ENCODE results near the gene SLC38A11. TPM values are rescaled to one million over a fixed set of nuclear protein-coding genes. Genes with fewer than 3 reads are reported as not detected.

The SLC38A11 gene
- total RNA-seq, 2 experiments from 2014 or later, result not detected

- no peaks in the 10 kb centered on the region for H3K79me2 ChIP-seq (ENCODE audit: insufficient read depth, low read depth, low read length)
- no peak overlapping the region for H3K4me2 ChIP-seq (ENCODE audit: low read length)
- no peaks in the 10 kb centered on the region for H4K20me1 ChIP-seq (ENCODE audit: insufficient read depth, low read length)
- no TSS peak for BruUV-seq (replicated peaks)
- ChIA-PET POLR2A (interaction anchor here (0.9 to 2.0 kb wide), 3 partner anchors 12 to 94 kb away, joined by 3 to 9 read pairs (median 4); no protein-coding TSS in a partner anchor), CTCF (ENCODE audit: unreplicated experiment) (no interaction called here)
- H3K27ac ChIP-seq (ENCODE audit: low read depth, low read length, poor library complexity, severe bottlenecking), result no peak overlapping the region
- no peaks in the 10 kb centered on the region for H3K9me3 ChIP-seq (ENCODE audit: low read length)
- DNase-seq (ENCODE audit: low spot score), result no peak
- no peak overlapping the region for H3K4me3 ChIP-seq (ENCODE audit: low read depth, low read length, poor library complexity, severe bottlenecking)
- H3K4me1 ChIP-seq (ENCODE audit: insufficient read depth, low read length, poor library complexity, severe bottlenecking), result no peaks in the 10 kb centered on the region
- H3K36me3 ChIP-seq (ENCODE audit: insufficient read depth, low read length), result no peaks in the 10 kb centered on the region
- H2AFZ ChIP-seq (ENCODE audit: low read length), result no peak overlapping the region
- H3K9me2 ChIP-seq (ENCODE audit: insufficient read depth, low read length), result no peaks in the 10 kb centered on the region
- TF ChIP-seq CTCF (conservative IDR thresholded peaks at IDR 0.05; ENCODE audit: low read length) (no peak), EZH2phosphoT487 (IDR thresholded peaks at IDR 0.05; ENCODE audit: borderline replicate concordance, low read depth, low read length) (no peak)
- intact Hi-C loops (cut with micrococcal nuclease; ENCODE audit: unreplicated experiment), result no loop called here
Measured at GRCh38 chr2:164922134-164922533, 33.2 kb downstream of the SLC38A11 start.

GRCh38 chr2:164920430-164920829 is 34.9 kb downstream of the SLC38A11 start:
- no peak overlapping the region for H3K4me3 ChIP-seq (ENCODE audit: low read depth, low read length, poor library complexity, severe bottlenecking)
- ChIA-PET POLR2A (interaction anchor here (1.3 to 2.0 kb wide), 2 partner anchors 10 to 185 kb away, joined by 5 to 9 read pairs; no protein-coding TSS in a partner anchor), CTCF (ENCODE audit: unreplicated experiment) (interaction anchor here (0.9 kb wide), 1 partner anchor 185 kb away, joined by 3 read pairs; no protein-coding TSS in a partner anchor)
- no peak overlapping the region for H3K27ac ChIP-seq (ENCODE audit: low read depth, low read length, poor library complexity, severe bottlenecking)
- H3K36me3 ChIP-seq (ENCODE audit: insufficient read depth, low read length), result no peaks in the 10 kb centered on the region
- DNase-seq (ENCODE audit: low spot score), result no peak
- no peaks in the 10 kb centered on the region for H4K20me1 ChIP-seq (ENCODE audit: insufficient read depth, low read length)
- H3K4me2 ChIP-seq (ENCODE audit: low read length), result no peak overlapping the region
- intact Hi-C loops (cut with micrococcal nuclease; ENCODE audit: unreplicated experiment), result no loop called here
- BruUV-seq (replicated peaks), result no TSS peak
- H3K9me2 ChIP-seq (ENCODE audit: insufficient read depth, low read length), result no peaks in the 10 kb centered on the region
- no peak overlapping the region for H2AFZ ChIP-seq (ENCODE audit: low read length)
- no peaks in the 10 kb centered on the region for H3K79me2 ChIP-seq (ENCODE audit: insufficient read depth, low read depth, low read length)
- H3K4me1 ChIP-seq (ENCODE audit: insufficient read depth, low read length, poor library complexity, severe bottlenecking), result no peaks in the 10 kb centered on the region
- TF ChIP-seq EZH2phosphoT487 (IDR thresholded peaks at IDR 0.05; ENCODE audit: borderline replicate concordance, low read depth, low read length) (no peak), CTCF (conservative IDR thresholded peaks at IDR 0.05; ENCODE audit: low read length) (no peak)
- no peaks in the 10 kb centered on the region for H3K9me3 ChIP-seq (ENCODE audit: low read length)

- CTCF ChIA-PET (ENCODE audit: unreplicated experiment), result no interaction called here
- no peak overlapping the region for H3K4me2 ChIP-seq (ENCODE audit: low read length)
- H3K27ac ChIP-seq (ENCODE audit: low read depth, low read length, poor library complexity, severe bottlenecking), result no peak overlapping the region
- intact Hi-C loops (cut with micrococcal nuclease; ENCODE audit: unreplicated experiment), result loop anchor here (1.0 to 10.0 kb wide), 2 partner anchors 180 to 353 kb away; no protein-coding TSS in a partner anchor
- H3K79me2 ChIP-seq (ENCODE audit: insufficient read depth, low read depth, low read length), result no peaks in the 10 kb centered on the region
- BruUV-seq (replicated peaks), result no TSS peak
- no peaks in the 10 kb centered on the region for H3K9me3 ChIP-seq (ENCODE audit: low read length)
- H3K4me3 ChIP-seq (ENCODE audit: low read depth, low read length, poor library complexity, severe bottlenecking), result no peak overlapping the region
- H4K20me1 ChIP-seq (ENCODE audit: insufficient read depth, low read length), result no peaks in the 10 kb centered on the region
- H3K9me2 ChIP-seq (ENCODE audit: insufficient read depth, low read length), result no peaks in the 10 kb centered on the region
- no peaks in the 10 kb centered on the region for H3K36me3 ChIP-seq (ENCODE audit: insufficient read depth, low read length)
- POLR2A ChIA-PET, result interaction anchor here (0.6 to 1.5 kb wide), 4 partner anchors 9 to 180 kb away, joined by 3 to 4 read pairs (median 3); no protein-coding TSS in a partner anchor
- peak; percentile 16 for DNase-seq (ENCODE audit: low spot score)
- TF ChIP-seq CTCF (conservative IDR thresholded peaks at IDR 0.05; ENCODE audit: low read length) (peak; percentile 60), EZH2phosphoT487 (IDR thresholded peaks at IDR 0.05; ENCODE audit: borderline replicate concordance, low read depth, low read length) (no peak)
- no peak overlapping the region for H2AFZ ChIP-seq (ENCODE audit: low read length)
- no peaks in the 10 kb centered on the region for H3K4me1 ChIP-seq (ENCODE audit: insufficient read depth, low read length, poor library complexity, severe bottlenecking)
Measured at GRCh38 chr2:164917296-164917903, 37.9 kb downstream of the SLC38A11 start.

Measured in OCI-LY7 (cell line).